Measurements from ENCODE around the gene IDUA. TPM values are rescaled to one million over a fixed set of nuclear protein-coding genes. Genes with fewer than 3 reads are reported as not detected.

The IDUA gene
- total and polyA plus RNA-seq, 12 donors, result 1.6 to 109 (median 31.2) TPM

DNA sequence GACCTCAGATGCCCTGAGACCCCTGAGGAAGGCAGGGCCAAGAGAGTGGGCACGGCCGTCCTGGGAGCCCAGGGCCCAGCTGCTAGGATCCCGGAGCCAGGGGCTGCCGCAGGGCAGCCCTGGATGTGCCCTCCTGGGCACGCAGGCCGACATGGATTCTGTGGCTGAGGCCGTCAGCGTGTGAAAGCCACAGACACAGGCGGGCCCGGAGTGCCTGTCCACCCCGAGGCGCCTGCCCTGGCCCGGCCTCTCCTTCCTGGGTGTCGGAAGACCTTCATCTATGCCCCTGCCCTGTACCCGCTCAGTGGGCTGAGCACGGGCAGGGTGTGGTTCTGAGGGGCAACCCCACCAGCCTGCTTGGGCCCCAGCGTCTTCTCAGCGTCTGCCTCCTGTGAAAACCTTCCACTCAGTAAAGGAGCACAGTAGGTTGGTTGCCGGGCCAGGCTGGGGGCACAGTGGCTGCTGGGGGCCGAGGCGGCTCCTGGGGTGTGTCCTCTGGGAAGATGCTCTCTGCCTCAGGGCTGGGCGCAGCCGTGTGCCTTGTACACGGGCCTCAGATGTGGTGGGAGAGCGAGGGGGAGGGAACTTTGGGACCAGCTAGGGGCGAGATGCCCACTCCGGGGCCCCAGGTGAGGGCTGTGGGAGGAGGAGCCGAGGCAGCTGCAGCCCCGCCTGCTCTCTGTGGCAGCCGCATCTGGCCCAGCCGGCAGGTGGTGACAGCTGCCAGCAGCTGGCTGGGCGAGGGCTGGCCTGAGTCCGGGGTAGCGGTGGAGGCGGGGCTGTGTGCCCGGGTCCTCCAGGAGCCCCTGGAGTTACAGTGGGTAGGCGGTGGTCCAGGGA lies 45.3 kb downstream of the IDUA start:
- TF ChIP-seq POLR2A (IDR thresholded peaks at IDR 0.05) (no peak), CTCF (IDR thresholded peaks at IDR 0.05) (no peak)
- H3K4me3 ChIP-seq, result no peak overlapping the region
- no peaks in the 10 kb centered on the region for H3K27me3 ChIP-seq
- no peaks in the 10 kb centered on the region for H3K9me3 ChIP-seq (replicated peaks in 1 of 3)
- H3K4me1 ChIP-seq (replicated peaks in 1 of 2), result peaks cover 9 to 18% of the 10 kb centered on the region in 2 donors
- intact Hi-C loops (cut with DNase I), result no loop called here
- DNase-seq, result no peak
- H3K27ac ChIP-seq, result no peak overlapping the region
- H3K36me3 ChIP-seq (replicated peaks in 1 of 2), result no peaks in the 10 kb centered on the region
- WGBS, 4 donors, result 34 to 71% (median 68%) methylated on average over 9 to 37 of the region's 37 CpGs

GRCh38 chr4:1032861-1033260 lies 46.0 kb downstream of the IDUA start:
- H3K36me3 ChIP-seq (replicated peaks in 1 of 2), result no peaks in the 10 kb centered on the region
- DNase-seq, result no peak
- no peak overlapping the region for H3K4me3 ChIP-seq
- no peaks in the 10 kb centered on the region for H3K9me3 ChIP-seq (replicated peaks in 1 of 3)
- TF ChIP-seq CTCF (IDR thresholded peaks at IDR 0.05), result no peak
- TF ChIP-seq POLR2A (IDR thresholded peaks at IDR 0.05), result no peak
- H3K27me3 ChIP-seq, result no peaks in the 10 kb centered on the region
- 72 to 91% (median 83%) methylated on average over 2 to 10 of the region's 10 CpGs for WGBS, 4 donors
- peaks cover 9 to 18% of the 10 kb centered on the region in 2 donors for H3K4me1 ChIP-seq (replicated peaks in 1 of 2)
- no peak overlapping the region for H3K27ac ChIP-seq
- intact Hi-C loops (cut with DNase I), result no loop called here

- TF ChIP-seq CTCF (IDR thresholded peaks at IDR 0.05) (no peak), POLR2A (IDR thresholded peaks at IDR 0.05) (no peak)
- Histone ChIP-seq H3K27ac (peak overlapping the region in 1 of 5 donors; percentile 16), H3K36me3 (replicated peaks in 1 of 2) (no peaks in the 10 kb centered on the region), H3K4me3 (no peak overlapping the region), H3K9me3 (replicated peaks in 1 of 3) (no peaks in the 10 kb centered on the region), H3K4me1 (replicated peaks in 1 of 2) (peaks cover 9 to 18% of the 10 kb centered on the region in 2 donors), H3K27me3 (no peaks in the 10 kb centered on the region)
- DNase-seq, result no peak
- WGBS, 4 donors, result 63 to 76% (median 67%) methylated on average over 21 to 35 of the region's 35 CpGs
- intact Hi-C loops (cut with DNase I), result no loop called here
Observed at GRCh38 chr4:1033840-1034551, 47.2 kb downstream of the IDUA start.

GRCh38 chr4:1035510-1035909 lies 48.7 kb downstream of the IDUA start:
- intact Hi-C loops (cut with DNase I), result no loop called here
- peaks cover 5 to 7% of the 10 kb centered on the region in 2 donors for H3K4me1 ChIP-seq (replicated peaks in 1 of 2)
- H3K27me3 ChIP-seq, result no peaks in the 10 kb centered on the region
- no peaks in the 10 kb centered on the region for H3K36me3 ChIP-seq (replicated peaks in 1 of 2)
- no peak for DNase-seq
- no peak for TF ChIP-seq CTCF (IDR thresholded peaks at IDR 0.05)
- TF ChIP-seq POLR2A (IDR thresholded peaks at IDR 0.05), result no peak
- H3K4me3 ChIP-seq, result no peak overlapping the region
- no peak overlapping the region for H3K27ac ChIP-seq
- 81 to 100% (median 90%) methylated on average over 1 to 26 of the region's 26 CpGs for WGBS, 4 donors
- H3K9me3 ChIP-seq (replicated peaks in 1 of 3), result no peaks in the 10 kb centered on the region
